Spinal cord (tissue), 10 donors: ENCODE measurements around the gene TPPP. TPM values are rescaled to one million over a fixed set of nuclear protein-coding genes. Genes with fewer than 3 reads are reported as not detected.
"Not testable (repeated sequence)": the region's sequence is repeated elsewhere in the genome, so short reads cannot be mapped to it uniquely, and the experiment has no call there.

Experiments used
- DNase-seq, 6 donors: peaks; one replicate each; pipeline versions ENCODE4 v3.0.0 to v3.0.0-alpha.2; 2013 to 2015; ENCODE audit warnings: low spot score in 6 of 6, low read depth in 4 of 6
- H3K27ac ChIP-seq: one replicate; pipeline ENCODE4 v1.5.1; 2013; ENCODE audit warnings: low read depth, low read length, control low read depth
- H3K27me3 ChIP-seq: one replicate; pipeline ENCODE4 v1.6.1; 2013; ENCODE audit warnings: low read length; ENCODE audit not compliant: control insufficient read depth, insufficient read depth
- H3K36me3 ChIP-seq: one replicate; pipeline ENCODE4 v1.6.1; 2013; ENCODE audit warnings: low read length; ENCODE audit not compliant: control insufficient read depth, insufficient read depth
- H3K4me1 ChIP-seq: one replicate; pipeline ENCODE4 v1.6.1; 2013; ENCODE audit warnings: low read length; ENCODE audit not compliant: control insufficient read depth, insufficient read depth
- H3K4me3 ChIP-seq: one replicate; pipeline ENCODE4 v1.5.1; 2013; ENCODE audit warnings: low read depth, low read length, control low read depth
- H3K9me3 ChIP-seq: one replicate; pipeline ENCODE4 v1.6.1; 2013; ENCODE audit warnings: low read length; ENCODE audit not compliant: control insufficient read depth, insufficient read depth
- WGBS: methylation state at CpG from one replicate; pipeline ENCODE4 v1.1.5; 2013; ENCODE audit warnings: missing lambda C conversion rate; ENCODE audit not compliant: insufficient coverage; 5-methylcytosine and 5-hydroxymethylcytosine counted together
- polyA plus RNA-seq, 2 donors: library from polyadenylated mRNA; unstranded; fragments of 120-200 nt; gene quantifications; one replicate each; pipeline ENCODE4 v1.2.1, GENCODE V29; 2013; ENCODE audit not compliant: insufficient read length in 2 of 2
- total RNA-seq, 2 donors: library from RNA; depleted of rRNA in 1 of 2; stranded (reverse); fragments of 120-200 nt in 1 of 2; fragments of >200 nt in 1 of 2; gene quantifications; one replicate each; pipeline versions ENCODE4 v1.2.3 to v1.2.4, GENCODE V29; 2013 to 2014
- donor health status: healthy.

TPPP gene
- total and polyA plus RNA-seq, 4 donors, result 17.4 to 64.0 (median 42.8) TPM

DNA sequence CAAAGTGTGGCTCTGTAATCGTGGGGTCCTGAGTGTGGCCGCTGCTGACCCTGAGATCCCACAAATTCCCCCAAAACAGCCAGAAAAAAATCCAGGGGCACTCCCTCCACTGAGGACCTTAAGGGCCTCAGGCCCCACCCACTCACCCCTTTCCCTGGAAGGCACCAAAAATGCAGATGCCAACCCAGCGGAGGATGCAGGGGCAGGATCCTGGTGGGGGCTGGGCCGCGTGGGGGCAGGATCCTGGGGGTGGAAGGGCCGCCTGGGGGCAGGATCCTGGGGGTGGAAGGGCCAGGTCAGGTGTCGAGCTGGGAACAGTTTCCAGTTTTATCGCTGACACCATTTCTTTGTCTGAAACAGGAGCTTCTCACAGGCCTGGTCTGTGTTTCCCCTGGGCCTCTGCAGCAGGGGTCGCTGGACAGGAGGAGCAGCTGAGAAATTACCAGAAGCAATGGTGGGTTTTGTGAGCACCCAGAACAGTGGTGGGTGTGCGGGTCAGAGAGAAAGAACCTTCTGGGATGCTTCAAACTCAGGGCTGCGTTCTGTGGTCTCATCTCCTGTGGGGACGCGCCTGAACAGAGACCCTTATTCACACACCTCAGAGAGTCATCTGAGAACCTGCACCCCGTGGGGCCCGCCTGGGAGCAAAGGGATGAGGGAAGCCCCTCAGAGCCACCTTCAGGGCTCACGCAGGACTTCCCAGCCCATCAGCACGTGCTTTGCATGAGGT, 13.8 kb downstream of the TPPP start:
- DNase-seq, H3K9me3 ChIP-seq, H3K27ac ChIP-seq, H3K4me3 ChIP-seq, H3K27me3 ChIP-seq: not testable (repeated sequence)
- 81% methylated on average over 3 of the region's 17 CpGs for WGBS
- peaks cover 50% of the 10 kb centered on the region for H3K36me3 ChIP-seq
- peaks cover 22% of the 10 kb centered on the region for H3K4me1 ChIP-seq

DNA sequence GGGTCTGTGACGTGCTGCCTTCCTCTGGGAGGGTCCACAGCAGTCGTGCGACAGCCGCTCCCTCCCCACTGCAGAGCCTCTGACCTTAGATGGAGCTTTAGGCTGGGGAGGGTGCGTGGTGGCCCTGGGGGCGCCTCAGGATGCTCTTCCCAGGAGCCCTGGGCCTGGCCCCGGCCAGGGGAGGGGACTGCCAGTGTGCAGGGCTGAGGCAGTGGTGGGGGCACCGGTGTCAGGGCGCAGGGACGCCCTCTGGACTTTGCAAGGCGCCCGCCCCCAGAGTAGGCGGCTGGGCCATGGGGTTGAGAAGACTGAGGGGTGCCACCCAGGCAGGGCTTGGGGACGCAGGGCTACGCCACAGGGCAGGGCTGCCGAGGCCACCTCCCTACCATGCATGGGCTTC, 14.6 kb downstream of the TPPP start:
- Histone ChIP-seq H3K4me1 (peaks cover 22% of the 10 kb centered on the region), H3K36me3 (peaks cover 51% of the 10 kb centered on the region)
- WGBS, result 76% methylated on average over 4 of the region's 16 CpGs
- H3K9me3 ChIP-seq, H3K27ac ChIP-seq, H3K4me3 ChIP-seq, DNase-seq, H3K27me3 ChIP-seq: not testable (repeated sequence)

DNA sequence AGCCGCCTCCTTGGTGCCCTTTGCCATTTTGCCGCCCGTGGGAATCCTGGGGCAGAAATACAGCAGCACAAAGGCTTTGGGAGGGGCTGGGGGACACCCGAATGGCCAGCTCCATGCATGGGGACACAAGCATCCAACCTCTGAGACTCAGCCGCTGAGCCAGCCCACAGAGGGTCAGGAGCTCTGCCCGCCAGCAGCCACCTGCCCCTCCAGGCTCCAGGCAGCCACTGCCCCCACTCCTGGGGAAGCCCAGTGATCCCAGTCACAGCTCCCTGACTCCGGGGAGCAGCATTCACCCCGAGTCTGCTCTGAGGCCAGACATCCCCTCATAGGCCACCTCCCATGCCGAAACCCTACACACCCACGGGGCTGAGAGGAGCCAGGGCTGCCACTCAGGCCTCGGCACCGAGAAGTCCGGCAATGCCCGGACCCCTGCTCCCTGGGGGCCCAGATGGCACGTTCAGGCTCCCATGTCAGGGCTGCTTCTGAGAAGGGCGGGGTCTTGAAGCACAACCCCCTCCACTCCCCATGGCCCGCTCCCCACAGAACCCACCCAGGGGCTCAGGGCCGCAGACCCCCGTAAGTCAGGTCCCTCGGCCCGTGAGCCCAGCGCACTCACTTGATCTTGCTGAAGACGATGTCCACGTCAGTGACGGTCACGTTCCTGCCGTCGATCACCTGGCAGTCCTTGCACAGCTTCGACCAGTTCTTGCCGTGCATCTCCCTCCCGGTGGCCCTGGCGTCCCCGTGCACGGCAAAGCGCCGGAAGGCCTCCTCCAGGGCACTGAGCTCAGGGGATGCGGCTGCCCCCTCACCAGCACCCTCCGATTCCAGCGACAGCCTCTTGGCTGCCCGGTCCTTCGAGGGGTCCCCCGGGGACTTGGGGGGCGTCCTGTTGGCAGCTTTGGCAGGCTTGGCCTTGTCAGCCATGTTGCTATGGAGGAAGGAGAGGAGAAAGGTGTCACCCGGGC, 15.7 kb downstream of the TPPP start:
- 80% methylated on average over 43 of the region's 44 CpGs for WGBS
- DNase-seq, result no peak
- no peaks in the 10 kb centered on the region for H3K27me3 ChIP-seq
- H3K36me3 ChIP-seq, result peaks cover 49% of the 10 kb centered on the region
- no peak overlapping the region for H3K4me3 ChIP-seq
- H3K9me3 ChIP-seq, result no peaks in the 10 kb centered on the region
- peaks cover 28% of the 10 kb centered on the region for H3K4me1 ChIP-seq
- no peak overlapping the region for H3K27ac ChIP-seq

DNA sequence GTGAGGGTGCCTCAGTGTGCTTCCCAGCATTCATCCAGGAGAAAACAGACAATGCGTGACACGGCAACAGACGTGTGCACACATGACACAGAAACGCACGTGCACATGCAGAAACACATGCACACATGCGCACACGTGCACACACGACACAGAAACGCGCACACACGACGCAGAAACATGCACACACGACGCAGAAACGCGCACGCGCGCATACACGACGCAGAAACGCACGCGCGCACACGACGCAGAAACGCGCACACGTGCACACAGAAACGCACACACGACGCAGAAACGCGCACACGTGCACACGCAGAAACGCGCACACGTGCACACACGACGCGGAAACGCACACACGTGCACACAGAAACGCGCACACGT, 16.5 kb downstream of the TPPP start:
- WGBS, result 95% methylated on average over 48 of the region's 48 CpGs
- peaks cover 55% of the 10 kb centered on the region for H3K36me3 ChIP-seq
- no peak for DNase-seq
- no peaks in the 10 kb centered on the region for H3K27me3 ChIP-seq
- no peaks in the 10 kb centered on the region for H3K9me3 ChIP-seq
- peaks cover 36% of the 10 kb centered on the region for H3K4me1 ChIP-seq
- no peak overlapping the region for H3K27ac ChIP-seq
- no peak overlapping the region for H3K4me3 ChIP-seq

DNA sequence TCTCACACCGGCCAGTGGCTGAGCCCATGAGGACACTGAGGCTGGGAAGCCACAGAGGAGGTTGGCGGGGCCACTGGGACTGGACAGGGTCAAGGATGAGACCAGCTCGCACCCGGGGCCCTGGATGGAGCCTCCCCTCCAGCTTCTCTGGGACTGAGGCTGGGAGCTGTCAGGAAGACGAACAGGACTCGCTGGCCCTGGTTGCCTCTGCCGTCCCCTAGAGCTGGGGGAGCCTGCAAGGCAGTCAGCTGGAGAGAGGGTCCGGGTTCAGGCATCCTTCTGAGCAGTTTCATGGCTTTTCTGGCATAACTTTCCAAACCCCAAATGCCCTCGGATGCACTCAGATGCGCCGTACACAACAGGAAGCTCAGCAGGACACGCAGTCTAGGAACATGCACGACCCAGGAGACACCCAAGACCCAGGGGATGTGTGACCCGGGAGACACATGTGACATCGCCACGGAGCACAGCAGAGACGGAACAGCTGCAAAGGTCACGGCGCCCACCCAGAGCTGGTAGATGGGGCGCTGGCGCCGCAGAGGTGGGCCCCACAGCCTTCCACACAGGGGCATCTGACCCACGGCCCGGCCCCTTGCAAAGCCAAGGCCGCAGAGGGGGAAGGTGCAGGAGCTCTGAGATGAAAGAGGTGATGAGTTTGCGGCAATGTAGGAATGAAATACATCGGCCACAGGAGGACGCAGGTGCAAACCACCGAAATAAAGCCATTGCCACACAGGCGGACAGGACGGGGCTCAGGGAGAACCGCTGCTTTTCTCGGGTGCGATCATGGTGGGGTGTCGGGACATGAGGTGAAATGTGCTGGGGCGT, 17.1 kb downstream of the TPPP start:
- WGBS, result 84% methylated on average over 36 of the region's 36 CpGs
- Histone ChIP-seq H3K9me3 (no peaks in the 10 kb centered on the region), H3K4me1 (peaks cover 42% of the 10 kb centered on the region), H3K4me3 (no peak overlapping the region), H3K36me3 (peaks cover 52% of the 10 kb centered on the region), H3K27me3 (no peaks in the 10 kb centered on the region), H3K27ac (no peak overlapping the region)
- DNase-seq, result no peak

DNA sequence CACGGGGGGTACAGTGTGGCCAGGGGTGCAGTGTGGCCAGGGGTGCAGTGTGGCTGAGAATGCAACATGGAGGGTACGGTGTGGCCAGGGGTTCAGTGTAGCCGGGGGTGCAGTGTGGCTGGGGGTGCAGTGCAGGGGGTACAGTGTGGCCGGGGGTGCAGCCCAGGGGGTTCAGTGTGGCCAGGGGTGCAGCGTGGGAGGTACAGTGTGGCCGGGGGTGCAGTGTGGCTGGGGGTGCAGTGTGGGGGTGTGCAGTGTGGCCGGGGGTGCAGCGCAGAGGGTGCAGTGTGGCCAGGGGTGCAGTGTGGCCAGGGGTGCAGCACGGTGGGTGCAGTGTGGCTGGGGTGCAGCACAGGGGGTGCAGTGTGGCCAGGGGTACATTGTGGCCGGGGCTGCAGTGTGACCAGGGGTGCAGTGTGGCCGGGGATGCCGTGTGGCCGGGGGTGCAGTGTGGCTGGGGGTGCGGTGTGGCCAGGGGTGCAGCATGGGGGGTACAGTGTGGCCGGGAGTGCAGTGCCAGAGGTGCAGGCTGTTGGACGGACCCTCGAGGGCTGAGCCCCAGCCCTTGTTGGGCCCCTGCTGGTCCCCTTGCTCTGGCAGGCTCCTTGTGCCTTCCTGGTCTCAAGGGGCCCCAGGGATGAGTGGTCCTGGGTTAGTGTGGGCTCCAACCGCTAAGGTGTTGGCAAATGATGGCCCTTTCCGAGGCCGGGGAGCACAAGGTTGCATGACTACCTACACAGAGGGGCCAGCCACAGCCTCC, 17.9 kb downstream of the TPPP start:
- Histone ChIP-seq H3K9me3 (no peaks in the 10 kb centered on the region), H3K27ac (no peak overlapping the region), H3K36me3 (peaks cover 60% of the 10 kb centered on the region), H3K4me3 (no peak overlapping the region), H3K27me3 (no peaks in the 10 kb centered on the region), H3K4me1 (peaks cover 50% of the 10 kb centered on the region)
- no peak for DNase-seq
- 74% methylated on average over 19 of the region's 20 CpGs for WGBS

DNA sequence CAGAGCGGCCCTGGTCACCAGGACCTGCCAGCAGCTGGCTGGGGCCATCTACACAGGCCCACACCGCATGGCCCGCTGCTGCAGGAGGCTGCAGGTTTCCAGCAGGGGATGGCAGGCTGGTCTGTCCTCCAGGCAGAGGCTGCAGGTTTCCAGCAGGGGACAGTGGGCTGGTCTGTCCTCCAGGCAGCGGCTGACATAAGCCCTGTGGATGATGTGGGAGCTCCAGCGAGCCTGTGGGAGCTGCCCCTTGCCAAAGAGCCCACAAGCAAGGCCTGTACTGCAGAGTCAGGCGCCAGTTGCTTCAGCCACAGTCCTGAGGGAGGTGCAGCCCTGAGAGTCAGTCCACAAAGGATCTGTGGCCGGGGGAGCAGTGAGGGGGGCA, 18.5 kb downstream of the TPPP start:
- no peaks in the 10 kb centered on the region for H3K27me3 ChIP-seq
- H3K9me3 ChIP-seq, result no peaks in the 10 kb centered on the region
- peaks cover 56% of the 10 kb centered on the region for H3K4me1 ChIP-seq
- no peak overlapping the region for H3K4me3 ChIP-seq
- peaks cover 66% of the 10 kb centered on the region for H3K36me3 ChIP-seq
- no peak overlapping the region for H3K27ac ChIP-seq
- DNase-seq, result peak in 1 of 6 donors; percentile 19
- WGBS, result 51% methylated on average over 6 of the region's 7 CpGs

DNA sequence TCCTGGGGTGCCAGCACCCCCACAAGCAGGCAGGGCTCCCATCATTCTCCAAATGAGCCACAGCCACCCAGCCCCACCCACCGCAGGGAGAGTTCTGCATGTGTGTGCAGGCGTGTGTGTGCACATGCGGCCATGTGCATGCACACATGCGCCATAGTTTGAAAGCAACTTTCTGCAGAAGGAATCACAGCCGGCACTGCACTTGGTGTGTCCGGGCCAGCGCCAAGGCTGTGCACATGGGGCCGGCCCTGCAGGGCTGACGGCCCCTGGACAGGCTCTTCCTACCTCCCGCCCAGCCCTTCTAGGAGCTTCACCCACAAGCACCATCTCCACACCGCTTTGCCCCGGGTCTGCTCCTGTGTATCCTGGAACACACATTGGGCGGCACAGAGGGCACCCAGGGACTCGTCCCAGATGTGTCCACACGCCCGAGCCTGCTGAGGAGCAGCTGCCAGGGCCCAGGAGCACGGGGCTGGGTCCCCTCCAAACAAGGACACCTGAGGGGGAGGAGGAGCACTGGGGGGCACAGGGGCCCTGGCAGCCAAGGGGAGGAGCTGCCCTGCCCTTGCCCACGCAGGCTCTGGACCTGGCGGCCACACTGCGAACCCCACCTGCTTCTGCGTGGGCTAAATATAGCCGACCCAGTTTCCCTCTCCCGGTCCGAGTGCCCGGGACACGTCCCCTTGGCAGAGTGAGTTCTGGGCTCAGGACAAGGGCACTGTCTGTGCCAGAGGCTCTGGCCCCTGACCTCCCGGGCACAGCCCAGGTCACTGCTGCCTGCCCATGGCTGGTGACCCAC, 19.1 kb downstream of the TPPP start:
- Histone ChIP-seq H3K9me3 (no peaks in the 10 kb centered on the region), H3K36me3 (peaks cover 72% of the 10 kb centered on the region), H3K27ac (no peak overlapping the region), H3K4me1 (peaks cover 60% of the 10 kb centered on the region), H3K27me3 (no peaks in the 10 kb centered on the region), H3K4me3 (no peak overlapping the region)
- 80% methylated on average over 25 of the region's 27 CpGs for WGBS
- DNase-seq, result no peak
